Glutamatergic neuron (in vitro differentiated cells): Measurements from ENCODE around the gene ZNF580. TPM values are rescaled to one million over a fixed set of nuclear protein-coding genes. Genes with fewer than 3 reads are reported as not detected.

Experiments
- DNase-seq: peaks from one replicate; pipeline ENCODE4 v3.0.0; 2022
- H3K27ac Mint-ChIP-seq: one replicate; pipeline ENCODE4 v1.8.0; 2020; ENCODE audit warnings: mild to moderate bottlenecking, mixed read lengths, inconsistent platforms; ENCODE audit not compliant: unreplicated experiment
- H3K27me3 Mint-ChIP-seq: one replicate; pipeline ENCODE4 v1.8.0; 2020; ENCODE audit warnings: mild to moderate bottlenecking, moderate library complexity, mixed read lengths, inconsistent platforms; ENCODE audit not compliant: unreplicated experiment
- H3K36me3 Mint-ChIP-seq: one replicate; pipeline ENCODE4 v1.8.0; 2020; ENCODE audit warnings: mild to moderate bottlenecking, mixed read lengths, inconsistent platforms; ENCODE audit not compliant: unreplicated experiment
- H3K4me1 Mint-ChIP-seq: one replicate; pipeline ENCODE4 v1.8.0; 2020; ENCODE audit warnings: mild to moderate bottlenecking, low read depth, mixed read lengths, inconsistent platforms; ENCODE audit not compliant: unreplicated experiment
- H3K4me3 Mint-ChIP-seq: one replicate; pipeline ENCODE4 v1.8.0; 2020; ENCODE audit warnings: mild to moderate bottlenecking, mixed read lengths, inconsistent platforms; ENCODE audit not compliant: unreplicated experiment
- H3K9me3 Mint-ChIP-seq: one replicate; pipeline ENCODE4 v1.8.0; 2020; ENCODE audit warnings: mild to moderate bottlenecking, moderate library complexity, mixed read lengths, inconsistent platforms; ENCODE audit not compliant: unreplicated experiment
- total RNA-seq: library from RNA; stranded (reverse); fragmentation: NEBNext Ultra II Directional; extraction: Animal tissue kit (Norgen Biotek cat#: 25700); gene quantifications from one replicate; pipeline ENCODE4 v1.2.1, GENCODE V29; 2021; ENCODE audit not compliant: unreplicated experiment
- TF ChIP-seq, protein P1 (sequence below): fragments of 200-600 bp; sonication (generic); IDR thresholded peaks from one replicate; pipeline ENCODE4 v1.5.0; 2021; ENCODE audit not compliant: partially characterized antibody, unreplicated experiment

Gene ZNF580
- total RNA-seq, 1 donor from 2014 or later, result 43.6 TPM

DNA sequence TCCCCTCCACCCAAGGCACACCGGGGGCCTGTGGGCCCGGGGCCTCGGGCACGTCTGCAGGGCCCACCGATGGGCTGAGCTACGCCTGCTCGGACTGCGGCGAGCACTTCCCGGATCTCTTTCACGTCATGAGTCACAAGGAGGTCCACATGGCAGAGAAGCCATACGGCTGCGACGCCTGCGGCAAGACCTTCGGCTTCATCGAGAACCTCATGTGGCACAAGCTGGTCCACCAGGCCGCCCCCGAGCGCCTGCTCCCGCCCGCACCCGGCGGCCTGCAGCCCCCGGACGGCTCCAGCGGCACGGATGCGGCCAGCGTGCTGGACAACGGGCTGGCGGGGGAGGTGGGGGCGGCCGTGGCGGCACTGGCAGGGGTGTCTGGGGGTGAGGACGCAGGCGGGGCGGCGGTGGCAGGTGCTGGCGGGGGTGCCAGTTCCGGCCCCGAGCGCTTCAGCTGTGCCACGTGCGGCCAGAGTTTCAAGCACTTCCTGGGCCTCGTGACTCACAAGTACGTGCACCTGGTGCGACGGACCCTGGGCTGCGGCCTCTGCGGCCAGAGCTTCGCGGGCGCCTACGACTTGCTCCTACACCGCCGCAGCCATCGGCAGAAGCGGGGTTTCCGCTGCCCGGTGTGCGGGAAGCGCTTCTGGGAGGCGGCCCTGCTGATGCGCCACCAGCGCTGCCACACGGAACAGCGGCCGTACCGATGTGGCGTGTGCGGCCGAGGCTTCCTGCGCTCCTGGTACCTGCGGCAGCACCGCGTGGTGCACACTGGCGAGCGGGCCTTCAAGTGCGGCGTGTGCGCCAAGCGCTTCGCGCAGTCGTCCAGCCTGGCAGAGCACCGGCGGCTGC lies 25.0 kb upstream of the ZNF580 start:
- no peak overlapping the region for H3K4me3 Mint-ChIP-seq
- TF ChIP-seq, protein P1, sequence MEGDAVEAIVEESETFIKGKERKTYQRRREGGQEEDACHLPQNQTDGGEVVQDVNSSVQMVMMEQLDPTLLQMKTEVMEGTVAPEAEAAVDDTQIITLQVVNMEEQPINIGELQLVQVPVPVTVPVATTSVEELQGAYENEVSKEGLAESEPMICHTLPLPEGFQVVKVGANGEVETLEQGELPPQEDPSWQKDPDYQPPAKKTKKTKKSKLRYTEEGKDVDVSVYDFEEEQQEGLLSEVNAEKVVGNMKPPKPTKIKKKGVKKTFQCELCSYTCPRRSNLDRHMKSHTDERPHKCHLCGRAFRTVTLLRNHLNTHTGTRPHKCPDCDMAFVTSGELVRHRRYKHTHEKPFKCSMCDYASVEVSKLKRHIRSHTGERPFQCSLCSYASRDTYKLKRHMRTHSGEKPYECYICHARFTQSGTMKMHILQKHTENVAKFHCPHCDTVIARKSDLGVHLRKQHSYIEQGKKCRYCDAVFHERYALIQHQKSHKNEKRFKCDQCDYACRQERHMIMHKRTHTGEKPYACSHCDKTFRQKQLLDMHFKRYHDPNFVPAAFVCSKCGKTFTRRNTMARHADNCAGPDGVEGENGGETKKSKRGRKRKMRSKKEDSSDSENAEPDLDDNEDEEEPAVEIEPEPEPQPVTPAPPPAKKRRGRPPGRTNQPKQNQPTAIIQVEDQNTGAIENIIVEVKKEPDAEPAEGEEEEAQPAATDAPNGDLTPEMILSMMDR, result no peak
- H3K9me3 Mint-ChIP-seq, result peaks cover 8% of the 10 kb centered on the region
- peaks cover 12% of the 10 kb centered on the region for H3K36me3 Mint-ChIP-seq
- H3K27ac Mint-ChIP-seq, result no peak overlapping the region
- peaks cover 12% of the 10 kb centered on the region for H3K27me3 Mint-ChIP-seq
- DNase-seq, result no peak
- no peaks in the 10 kb centered on the region for H3K4me1 Mint-ChIP-seq

- H3K4me1 Mint-ChIP-seq, result no peaks in the 10 kb centered on the region
- H3K27me3 Mint-ChIP-seq, result peaks cover 12% of the 10 kb centered on the region
- TF ChIP-seq, protein P1, result no peak
- H3K27ac Mint-ChIP-seq, result no peak overlapping the region
- H3K4me3 Mint-ChIP-seq, result no peak overlapping the region
- peaks cover 12% of the 10 kb centered on the region for H3K36me3 Mint-ChIP-seq
- peaks cover 8% of the 10 kb centered on the region for H3K9me3 Mint-ChIP-seq
- no peak for DNase-seq
Measured at GRCh38 chr19:55616395-55616875, 24.4 kb upstream of the ZNF580 start.

- Mint-ChIP-seq H3K27me3 (peaks cover 12% of the 10 kb centered on the region), H3K4me1 (no peaks in the 10 kb centered on the region), H3K27ac (no peak overlapping the region), H3K9me3 (peaks cover 8% of the 10 kb centered on the region), H3K4me3 (no peak overlapping the region), H3K36me3 (peaks cover 12% of the 10 kb centered on the region)
- DNase-seq, result no peak
- TF ChIP-seq, protein P1, result no peak
Measured at GRCh38 chr19:55617426-55617825, 23.4 kb upstream of the ZNF580 start.

- no peak overlapping the region for H3K4me3 Mint-ChIP-seq
- H3K9me3 Mint-ChIP-seq, result peaks cover 11% of the 10 kb centered on the region
- no peaks in the 10 kb centered on the region for H3K4me1 Mint-ChIP-seq
- TF ChIP-seq, protein P1, result no peak
- peak overlapping the region; percentile 22 for H3K27ac Mint-ChIP-seq
- peaks cover 7% of the 10 kb centered on the region for H3K27me3 Mint-ChIP-seq
- peaks cover 14% of the 10 kb centered on the region for H3K36me3 Mint-ChIP-seq
- DNase-seq, result no peak
Measured at GRCh38 chr19:55618426-55618825, 22.4 kb upstream of the ZNF580 start.

GRCh38 chr19:55619286-55619685 lies 21.5 kb upstream of the ZNF580 start:
- peaks cover 19% of the 10 kb centered on the region for H3K36me3 Mint-ChIP-seq
- no peak overlapping the region for H3K4me3 Mint-ChIP-seq
- H3K27me3 Mint-ChIP-seq, result peaks cover 11% of the 10 kb centered on the region
- DNase-seq, result no peak
- TF ChIP-seq, protein P1, result no peak
- peak overlapping the region; percentile 8 for H3K27ac Mint-ChIP-seq
- no peaks in the 10 kb centered on the region for H3K4me1 Mint-ChIP-seq
- H3K9me3 Mint-ChIP-seq, result peaks cover 17% of the 10 kb centered on the region
